NT2/D1 (cell line): ENCODE measurements around the gene HMGB4.

Experiments used
- DNase-seq: peaks from one replicate; pipeline ENCODE4 v3.0.0-alpha.2; 2011; ENCODE audit warnings: low read depth, low spot score
- H3K27me3 ChIP-seq: 2 replicates; pipeline ENCODE4 v1.6.0; 2011; ENCODE audit warnings: mild to moderate bottlenecking; ENCODE audit not compliant: insufficient read length, insufficient read depth
- H3K36me3 ChIP-seq: 2 replicates; pipeline ENCODE4 v1.6.1; 2011; ENCODE audit warnings: mild to moderate bottlenecking, low read length, mixed read lengths; ENCODE audit not compliant: insufficient read depth, insufficient read length
- H3K4me1 ChIP-seq: 2 replicates; pipeline ENCODE4 v1.5.1; 2011; ENCODE audit not compliant: insufficient read depth, insufficient read length
- H3K4me3 ChIP-seq: 2 replicates; pipeline ENCODE4 v1.5.1; 2011; ENCODE audit warnings: low read depth; ENCODE audit not compliant: insufficient read length
- H3K9ac ChIP-seq: 2 replicates; pipeline ENCODE4 v1.6.0; 2011; ENCODE audit warnings: low read depth; ENCODE audit not compliant: insufficient read length
- H3K9me3 ChIP-seq: 2 replicates; pipeline ENCODE4 v1.5.1; 2011; ENCODE audit warnings: mild to moderate bottlenecking, low read length; ENCODE audit not compliant: insufficient read depth
- SUZ12 ChIP-seq: IDR thresholded peaks from 2 replicates; pipeline ENCODE4 v1.6.1; 2011; ENCODE audit not compliant: insufficient read length, insufficient read depth; ENCODE audit errors: extremely low read depth
- YY1 ChIP-seq: IDR thresholded peaks from 2 replicates; pipeline ENCODE4 v1.6.1; 2011; ENCODE audit not compliant: insufficient read length, insufficient read depth
- ZNF274 ChIP-seq: IDR thresholded peaks from 2 replicates; pipeline ENCODE4 v1.6.1; 2011; ENCODE audit warnings: mild to moderate bottlenecking, low read depth, low read length

Gene HMGB4

GRCh38 chr1:33876970-33877650 lies 13.2 kb downstream of the HMGB4 start:
- no peaks in the 10 kb centered on the region for H3K27me3 ChIP-seq
- no peak for TF ChIP-seq YY1
- TF ChIP-seq ZNF274, result no peak
- TF ChIP-seq SUZ12, result no peak
- no peak for DNase-seq

GRCh38 chr1:33878392-33878791 lies 14.5 kb downstream of the HMGB4 start:
- no peaks in the 10 kb centered on the region for H3K27me3 ChIP-seq
- no peak for DNase-seq
- H3K4me3 ChIP-seq, result no peak overlapping the region
- H3K9me3 ChIP-seq, result peaks cover 6% of the 10 kb centered on the region; the same call in 1 of the 2 replicates
- TF ChIP-seq SUZ12 (no peak), YY1 (no peak), ZNF274 (no peak)
- no peak overlapping the region for H3K9ac ChIP-seq
- H3K36me3 ChIP-seq, result no peaks in the 10 kb centered on the region
- no peaks in the 10 kb centered on the region for H3K4me1 ChIP-seq

More at GRCh38 chr1:33876970-33877650, 13.2 kb downstream of the HMGB4 start:
- no peaks in the 10 kb centered on the region for H3K36me3 ChIP-seq
- H3K4me1 ChIP-seq, result no peaks in the 10 kb centered on the region
- no peak overlapping the region for H3K4me3 ChIP-seq
- H3K9ac ChIP-seq, result no peak overlapping the region
- peaks cover 15% of the 10 kb centered on the region; the same call in 1 of the 2 replicates for H3K9me3 ChIP-seq

- no peaks in the 10 kb centered on the region for H3K4me1 ChIP-seq
- no peak for DNase-seq
- no peaks in the 10 kb centered on the region for H3K36me3 ChIP-seq
- H3K4me3 ChIP-seq, result no peak overlapping the region
- no peaks in the 10 kb centered on the region for H3K27me3 ChIP-seq
- H3K9me3 ChIP-seq, result no peaks in the 10 kb centered on the region
- TF ChIP-seq ZNF274 (no peak), YY1 (no peak), SUZ12 (no peak)
- H3K9ac ChIP-seq, result no peak overlapping the region
These were observed 16.4 kb downstream of the HMGB4 start for GRCh38 chr1:33880305-33880704.

- peak; percentile 27 for DNase-seq
- Histone ChIP-seq H3K4me1 (no peaks in the 10 kb centered on the region), H3K9ac (no peak overlapping the region), H3K4me3 (no peak overlapping the region), H3K9me3 (no peaks in the 10 kb centered on the region), H3K36me3 (no peaks in the 10 kb centered on the region), H3K27me3 (no peaks in the 10 kb centered on the region)
- TF ChIP-seq SUZ12 (no peak), ZNF274 (no peak), YY1 (no peak)
These were observed 22.6 kb downstream of the HMGB4 start for GRCh38 chr1:33886496-33886895.

- Histone ChIP-seq H3K36me3 (no peaks in the 10 kb centered on the region), H3K9ac (no peak overlapping the region), H3K27me3 (no peaks in the 10 kb centered on the region), H3K9me3 (no peaks in the 10 kb centered on the region), H3K4me3 (no peak overlapping the region), H3K4me1 (peaks cover 3% of the 10 kb centered on the region)
- DNase-seq, result peak; percentile 11
- TF ChIP-seq SUZ12, result no peak
- no peak for TF ChIP-seq ZNF274
- no peak for TF ChIP-seq YY1
These were observed 29.4 kb downstream of the HMGB4 start for GRCh38 chr1:33893147-33893830.

GRCh38 chr1:33895396-33895795 lies 31.5 kb downstream of the HMGB4 start:
- no peak overlapping the region for H3K4me3 ChIP-seq
- no peak for DNase-seq
- H3K9me3 ChIP-seq, result no peaks in the 10 kb centered on the region
- H3K27me3 ChIP-seq, result no peaks in the 10 kb centered on the region
- peaks cover 3% of the 10 kb centered on the region for H3K4me1 ChIP-seq
- H3K36me3 ChIP-seq, result no peaks in the 10 kb centered on the region
- no peak for TF ChIP-seq ZNF274
- no peak for TF ChIP-seq SUZ12
- no peak for TF ChIP-seq YY1
- no peak overlapping the region for H3K9ac ChIP-seq

GRCh38 chr1:33895976-33896375 lies 32.1 kb downstream of the HMGB4 start:
- no peak for DNase-seq
- TF ChIP-seq SUZ12 (no peak), ZNF274 (no peak), YY1 (no peak)
- Histone ChIP-seq H3K36me3 (no peaks in the 10 kb centered on the region), H3K27me3 (no peaks in the 10 kb centered on the region), H3K9me3 (no peaks in the 10 kb centered on the region), H3K4me3 (no peak overlapping the region), H3K4me1 (peaks cover 3% of the 10 kb centered on the region), H3K9ac (no peak overlapping the region)
